ENCODE measurements around the gene SNCA.

SNCA gene

GRCh38 chr4:89703829-89704590, 133.0 kb downstream of the SNCA start:
- DNase-seq = no peak

- no peak for DNase-seq
Observed at GRCh38 chr4:89700766-89701423, 136.1 kb downstream of the SNCA start.

GRCh38 chr4:89685690-89686089, 151.3 kb downstream of the SNCA start:
- no peak for DNase-seq

- DNase-seq = no peak
Observed at GRCh38 chr4:89685277-89685676, 151.7 kb downstream of the SNCA start.

GRCh38 chr4:89684536-89684935, 152.4 kb downstream of the SNCA start:
- DNase-seq = no peak

- no peak for DNase-seq
Observed at GRCh38 chr4:89682808-89683207, 154.2 kb downstream of the SNCA start.

GRCh38 chr4:89681671-89682070, 155.3 kb downstream of the SNCA start:
- no peak for DNase-seq

GRCh38 chr4:89681219-89681618, 155.7 kb downstream of the SNCA start:
- no peak for DNase-seq

- DNase-seq = no peak
Observed at GRCh38 chr4:89674876-89675459, 162.0 kb downstream of the SNCA start.

Data from stimulated activated CD4-positive, alpha-beta T cell treated with anti-CD3 and anti-CD28 coated beads, Interleukin-4, amount 100 ng/mL, for 1 hour (primary cell).